Neural crest cell (in vitro differentiated cells): ENCODE measurements around the gene MCUB. TPM values are rescaled to one million over a fixed set of nuclear protein-coding genes. Genes with fewer than 3 reads are reported as not detected.
A peak's percentile ranks its signal among the peaks of the same experiment; 100 is the strongest.
"Not testable (repeated sequence)": the region's sequence is repeated elsewhere in the genome, so short reads cannot be mapped to it uniquely, and the experiment has no call there.

Source experiments
- DNase-seq: peaks from one replicate; pipeline ENCODE4 v3.0.0; 2021; ENCODE audit warnings: low read depth, mixed read lengths, low spot score
- H3K27ac Mint-ChIP-seq: one replicate; pipeline ENCODE4 v1.8.0; 2021; ENCODE audit warnings: mild to moderate bottlenecking, mixed read lengths; ENCODE audit not compliant: unreplicated experiment
- H3K27me3 Mint-ChIP-seq: 2 replicates; pipeline ENCODE4 v1.8.0; 2021; ENCODE audit warnings: low read depth, mild to moderate bottlenecking, mixed read lengths
- H3K36me3 Mint-ChIP-seq: 2 replicates; pipeline ENCODE4 v1.8.0; 2021; ENCODE audit warnings: low read depth, mild to moderate bottlenecking, mixed read lengths
- H3K4me1 Mint-ChIP-seq: 2 replicates; pipeline ENCODE4 v1.8.0; 2021; ENCODE audit warnings: mixed read lengths
- H3K4me3 Mint-ChIP-seq: one replicate; pipeline ENCODE4 v1.8.0; 2021; ENCODE audit warnings: mild to moderate bottlenecking, mixed read lengths
- H3K9me3 Mint-ChIP-seq: 2 replicates; pipeline ENCODE4 v1.8.0; 2021; ENCODE audit warnings: mixed read lengths
- CTCF ChIP-seq: fragments of 200-600 bp; sonication (generic); conservative IDR thresholded peaks from 2 replicates; pipeline ENCODE4 v1.5.0; 2021; ENCODE audit warnings: antibody characterized with exemption, mild to moderate bottlenecking
- total RNA-seq: library from RNA; stranded (reverse); gene quantifications from 2 replicates; pipeline ENCODE4 v1.2.1, GENCODE V29; 2021

MCUB gene
- total RNA-seq, 1 donor from 2014 or later, result 15.9 TPM

GRCh38 chr4:109547394-109547793, 12.7 kb upstream of the MCUB start:
- Mint-ChIP-seq H3K27ac (no peak overlapping the region), H3K4me3 (no peak overlapping the region), H3K36me3 (no peaks in the 10 kb centered on the region), H3K9me3 (no peaks in the 10 kb centered on the region), H3K4me1 (no peaks in the 10 kb centered on the region), H3K27me3 (no peaks in the 10 kb centered on the region)
- DNase-seq, result no peak
- no peak for TF ChIP-seq CTCF

- TF ChIP-seq CTCF, result no peak
- H3K36me3 Mint-ChIP-seq, result peaks cover 4% of the 10 kb centered on the region
- H3K9me3 Mint-ChIP-seq, result no peaks in the 10 kb centered on the region
- no peak overlapping the region for H3K4me3 Mint-ChIP-seq
- no peaks in the 10 kb centered on the region for H3K4me1 Mint-ChIP-seq
- DNase-seq, result no peak
- no peaks in the 10 kb centered on the region for H3K27me3 Mint-ChIP-seq
- H3K27ac Mint-ChIP-seq, result no peak overlapping the region
Measured at GRCh38 chr4:109548655-109549054, 11.4 kb upstream of the MCUB start.

GRCh38 chr4:109552237-109552636, 7.8 kb upstream of the MCUB start:
- Mint-ChIP-seq H3K36me3 (peaks cover 10% of the 10 kb centered on the region), H3K4me3 (no peak overlapping the region), H3K9me3 (peaks cover 2% of the 10 kb centered on the region), H3K27ac (no peak overlapping the region), H3K4me1 (no peaks in the 10 kb centered on the region), H3K27me3 (no peaks in the 10 kb centered on the region)
- no peak for TF ChIP-seq CTCF
- DNase-seq, result no peak

- peaks cover 2% of the 10 kb centered on the region for H3K9me3 Mint-ChIP-seq
- no peak for DNase-seq
- no peak overlapping the region for H3K27ac Mint-ChIP-seq
- no peaks in the 10 kb centered on the region for H3K27me3 Mint-ChIP-seq
- peaks cover 10% of the 10 kb centered on the region for H3K36me3 Mint-ChIP-seq
- TF ChIP-seq CTCF, result no peak
- H3K4me3 Mint-ChIP-seq, result no peak overlapping the region
- no peaks in the 10 kb centered on the region for H3K4me1 Mint-ChIP-seq
Measured at GRCh38 chr4:109553130-109553529, 6.9 kb upstream of the MCUB start.

GRCh38 chr4:109554971-109555370, 5.1 kb upstream of the MCUB start:
- Mint-ChIP-seq H3K9me3 (peaks cover 2% of the 10 kb centered on the region), H3K27ac (no peak overlapping the region), H3K27me3 (peaks cover 3% of the 10 kb centered on the region), H3K4me1 (peaks cover 8% of the 10 kb centered on the region), H3K36me3 (peaks cover 10% of the 10 kb centered on the region), H3K4me3 (no peak overlapping the region)
- TF ChIP-seq CTCF, result no peak
- no peak for DNase-seq

GRCh38 chr4:109557433-109557832, 2.6 kb upstream of the MCUB start:
- peaks cover 10% of the 10 kb centered on the region for H3K36me3 Mint-ChIP-seq

GRCh38 chr4:109558095-109558494, 2.0 kb upstream of the MCUB start:
- not testable (repeated sequence) for H3K36me3 Mint-ChIP-seq, DNase-seq, H3K27me3 Mint-ChIP-seq, H3K27ac Mint-ChIP-seq, H3K9me3 Mint-ChIP-seq
- peaks cover 23% of the 10 kb centered on the region for H3K4me1 Mint-ChIP-seq
- H3K4me3 Mint-ChIP-seq, result peak overlapping the region; percentile 86

More at GRCh38 chr4:109557433-109557832, 2.6 kb upstream of the MCUB start:
- no peak overlapping the region for H3K4me3 Mint-ChIP-seq
- peaks cover 3% of the 10 kb centered on the region for H3K27me3 Mint-ChIP-seq
- no peak for TF ChIP-seq CTCF
- DNase-seq, result no peak
- H3K27ac Mint-ChIP-seq, result no peak overlapping the region
- H3K9me3 Mint-ChIP-seq, result peaks cover 2% of the 10 kb centered on the region
- H3K4me1 Mint-ChIP-seq, result peaks cover 17% of the 10 kb centered on the region
